GM12878 (cell line): Measurements from ENCODE around the gene SLC35A4. TPM values are rescaled to one million over a fixed set of nuclear protein-coding genes. Genes with fewer than 3 reads are reported as not detected.

Source experiments
- ATAC-seq: fragments of 200-7000 bp; cut with Tn5 transposase; 3 replicates; pipeline ENCODE4 v1.9.1; 2020; ENCODE audit warnings: mild to moderate bottlenecking, moderate library complexity
- BruUV-seq: library from RNA; stranded (reverse); fragments of 400-500 nt; replicated peaks from 2 replicates; lab custom pipeline; 2021; lab: Mats Ljungman, UMichigan
- CTCF ChIA-PET: fragments of 300-600 bp; sonication (Branson Sonifier 250); formaldehyde crosslinking; extraction: SDS; loops from one replicate; lab custom pipeline; 2021; ENCODE audit warnings: inconsistent platforms; lab: Yijun Ruan, JAX
- POLR2A ChIA-PET: fragments of 350-600 bp; formaldehyde crosslinking; extraction: SDS; loops from one replicate; lab custom pipeline; 2021; ENCODE audit warnings: inconsistent platforms; lab: Charles Lee
- RAD21 ChIA-PET: fragments of 300-600 bp; sonication (Branson Sonifier 250); formaldehyde crosslinking; loops from one replicate; lab custom pipeline; 2023; ENCODE audit warnings: antibody characterized with exemption; ENCODE audit not compliant: unreplicated experiment; lab: Charles Lee
- SMC1A ChIA-PET: fragments of 300-600 bp; sonication (Branson Sonifier 250); formaldehyde crosslinking; loops from one replicate; lab custom pipeline; 2023; ENCODE audit not compliant: unreplicated experiment, uncharacterized antibody; lab: Charles Lee
- DNase-seq: peaks from one replicate; pipeline ENCODE4 v3.0.0-alpha.2; 2011; ENCODE audit warnings: low read depth, low spot score
- FAIRE-seq: peaks from 3 replicates; lab custom pipeline; 2011; peaks lifted over from hg19 to GRCh38; lab: Jason Lieb, UNC
- H2AFZ ChIP-seq: 2 replicates; pipeline ENCODE4 v1.6.0; 2011; ENCODE audit warnings: low read depth, low read length, control low read depth; ENCODE audit not compliant: control insufficient read depth
- H3K27ac ChIP-seq: 2 replicates; pipeline ENCODE4 v1.5.1; 2011; ENCODE audit warnings: control low read depth; ENCODE audit not compliant: control insufficient read depth, insufficient read depth
- H3K27me3 ChIP-seq, 2 experiments: replicated peaks in 1 of 2; 2 replicates each; pipeline versions ENCODE4 v1.6.0 to v1.6.1; 2011; ENCODE audit warnings: low read length in 1 of 2; ENCODE audit not compliant: control insufficient read depth in 2 of 2, insufficient read depth in 2 of 2
- H3K36me3 ChIP-seq, 2 experiments: 2 replicates each; pipeline ENCODE4 v1.5.1; 2011; ENCODE audit warnings: low read length in 1 of 2; ENCODE audit not compliant: control insufficient read depth in 2 of 2, insufficient read depth in 2 of 2
- H3K4me1 ChIP-seq: 2 replicates; pipeline ENCODE4 v1.6.1; 2011; ENCODE audit warnings: mild to moderate bottlenecking, low read length, moderate library complexity, mixed read lengths; ENCODE audit not compliant: control insufficient read depth, insufficient read depth
- H3K4me2 ChIP-seq: 2 replicates; pipeline ENCODE4 v1.6.0; 2011; ENCODE audit warnings: control low read depth; ENCODE audit not compliant: control insufficient read depth, insufficient read depth
- H3K4me3 ChIP-seq: fragments of 200-600 bp; sonication (generic); 2 replicates; pipeline ENCODE4 v1.5.1; 2016
- H3K79me2 ChIP-seq: 2 replicates; pipeline ENCODE4 v1.6.0; 2011; ENCODE audit warnings: low read length; ENCODE audit not compliant: control insufficient read depth, insufficient read depth
- H3K9ac ChIP-seq: 2 replicates; pipeline ENCODE4 v1.8.0; 2011; ENCODE audit warnings: low read length, control low read depth, mixed read lengths; ENCODE audit not compliant: control insufficient read depth, insufficient read depth
- H3K9me3 ChIP-seq: replicated peaks from 3 replicates; pipeline ENCODE4 v1.5.1; 2011; ENCODE audit warnings: mild to moderate bottlenecking, low read length; ENCODE audit not compliant: control insufficient read depth, insufficient read depth
- H4K20me1 ChIP-seq: 2 replicates; pipeline ENCODE4 v1.6.0; 2011; ENCODE audit not compliant: control insufficient read depth, insufficient read depth
- ESRRA ChIP-seq: IDR thresholded peaks from 2 replicates; pipeline ENCODE4 v1.6.1; 2012; ENCODE audit warnings: mild to moderate bottlenecking, low read length, improper control_type of control experiment
- NBN ChIP-seq: fragments of 450-650 bp; IDR thresholded peaks from 2 replicates; pipeline ENCODE4 v1.6.1; 2016
- RELA ChIP-seq: fragments of 450-650 bp; IDR thresholded peaks from 2 replicates; pipeline ENCODE4 v1.8.0; 2014; ENCODE audit warnings: borderline replicate concordance; ENCODE audit not compliant: partially characterized antibody
- WGBS: methylation state at CpG from one replicate; pipeline ENCODE4 v1.1.6; 2016; ENCODE audit warnings: low lambda C conversion rate; ENCODE audit not compliant: insufficient replicate concordance, insufficient coverage; ENCODE audit errors: missing lambda C conversion rate; 5-methylcytosine and 5-hydroxymethylcytosine counted together
- in situ Hi-C: fragments of 300-500 bp; cut with MboI; formaldehyde crosslinking; loops from 9 replicates; pipeline ENCODE4 v1.14.3; 2018; ENCODE audit warnings: mixed read lengths
- intact Hi-C: fragments of 100-400 bp; cut with micrococcal nuclease; formaldehyde crosslinking; loops from one replicate; pipeline ENCODE4 v1.14.2; 2022; ENCODE audit not compliant: unreplicated experiment
- polyA plus RNA-seq, 11 experiments: library from polyadenylated mRNA; depleted of rRNA in 4 of 11; unstranded in 6 of 11; stranded (reverse) in 5 of 11; fragments of >200 nt; fragmentation: Nextera tagmentation in 4 of 11; fragmentation: Illumina TruSeq in 1 of 11; extraction: Ambion mirVana in 4 of 11; extraction: Trizol in 1 of 11; gene quantifications; 1 replicate in 1 of 11; 2 replicates in 10 of 11; pipeline versions ENCODE4 v1.2.1 to v1.2.3, GENCODE V29; 2011 to 2016; ENCODE audit warnings: inconsistent platforms in 2 of 11, missing spikeins in 2 of 11, low read depth in 1 of 11
- total RNA-seq, 4 experiments: library from RNA; depleted of rRNA in 3 of 4; stranded (reverse); fragments of >200 nt in 3 of 4; fragmentation: Illumina TruSeq in 1 of 4; extraction: Trizol in 1 of 4; gene quantifications; 2 replicates each; pipeline versions ENCODE4 v1.2.1 to v1.2.3, GENCODE V29; 2013 to 2021
- TF ChIP-seq, protein P1 (sequence below): fragments of 450-650 bp; IDR thresholded peaks from 2 replicates; pipeline ENCODE4 v1.6.1; 2016; ENCODE audit warnings: mild to moderate bottlenecking, moderate library complexity, borderline replicate concordance

Gene SLC35A4
- total and polyA plus RNA-seq, 10 of the 15 experiments (the other 5 are each of a cell fraction or from before 2014, with no cell fraction given), result 23.8 to 167 (median 114) TPM

GRCh38 chr5:140570058-140570457 lies 5.4 kb downstream of the SLC35A4 start (continued):
- no peak for TF ChIP-seq RELA
- TF ChIP-seq NBN, result no peak
- TF ChIP-seq, protein P1, sequence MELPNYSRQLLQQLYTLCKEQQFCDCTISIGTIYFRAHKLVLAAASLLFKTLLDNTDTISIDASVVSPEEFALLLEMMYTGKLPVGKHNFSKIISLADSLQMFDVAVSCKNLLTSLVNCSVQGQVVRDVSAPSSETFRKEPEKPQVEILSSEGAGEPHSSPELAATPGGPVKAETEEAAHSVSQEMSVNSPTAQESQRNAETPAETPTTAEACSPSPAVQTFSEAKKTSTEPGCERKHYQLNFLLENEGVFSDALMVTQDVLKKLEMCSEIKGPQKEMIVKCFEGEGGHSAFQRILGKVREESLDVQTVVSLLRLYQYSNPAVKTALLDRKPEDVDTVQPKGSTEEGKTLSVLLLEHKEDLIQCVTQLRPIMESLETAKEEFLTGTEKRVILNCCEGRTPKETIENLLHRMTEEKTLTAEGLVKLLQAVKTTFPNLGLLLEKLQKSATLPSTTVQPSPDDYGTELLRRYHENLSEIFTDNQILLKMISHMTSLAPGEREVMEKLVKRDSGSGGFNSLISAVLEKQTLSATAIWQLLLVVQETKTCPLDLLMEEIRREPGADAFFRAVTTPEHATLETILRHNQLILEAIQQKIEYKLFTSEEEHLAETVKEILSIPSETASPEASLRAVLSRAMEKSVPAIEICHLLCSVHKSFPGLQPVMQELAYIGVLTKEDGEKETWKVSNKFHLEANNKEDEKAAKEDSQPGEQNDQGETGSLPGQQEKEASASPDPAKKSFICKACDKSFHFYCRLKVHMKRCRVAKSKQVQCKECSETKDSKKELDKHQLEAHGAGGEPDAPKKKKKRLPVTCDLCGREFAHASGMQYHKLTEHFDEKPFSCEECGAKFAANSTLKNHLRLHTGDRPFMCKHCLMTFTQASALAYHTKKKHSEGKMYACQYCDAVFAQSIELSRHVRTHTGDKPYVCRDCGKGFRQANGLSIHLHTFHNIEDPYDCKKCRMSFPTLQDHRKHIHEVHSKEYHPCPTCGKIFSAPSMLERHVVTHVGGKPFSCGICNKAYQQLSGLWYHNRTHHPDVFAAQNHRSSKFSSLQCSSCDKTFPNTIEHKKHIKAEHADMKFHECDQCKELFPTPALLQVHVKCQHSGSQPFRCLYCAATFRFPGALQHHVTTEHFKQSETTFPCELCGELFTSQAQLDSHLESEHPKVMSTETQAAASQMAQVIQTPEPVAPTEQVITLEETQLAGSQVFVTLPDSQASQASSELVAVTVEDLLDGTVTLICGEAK, result no peak

GRCh38 chr5:140570488-140570887 lies 5.9 kb downstream of the SLC35A4 start:
- in situ Hi-C loops (no loop called here), intact Hi-C loops (no loop called here)
- no peak overlapping the region for H3K4me3 ChIP-seq
- FAIRE-seq (no peak), ATAC-seq (no peak), DNase-seq (no peak)
- RAD21 ChIA-PET, result interaction anchor here (1.3 to 2.4 kb wide), 2 partner anchors 13 to 17 kb away, joined by 7 read pairs; partner anchors contain the start of gene SRA1
- peaks cover 6 to 8% of the 10 kb centered on the region in 2 experiments; a peak in 3 of 4 replicates for H3K36me3 ChIP-seq
- peaks cover 41% of the 10 kb centered on the region for H3K4me1 ChIP-seq
- H2AFZ ChIP-seq, result no peak overlapping the region
- H4K20me1 ChIP-seq, result no peaks in the 10 kb centered on the region
- H3K9me3 ChIP-seq, result no peaks in the 10 kb centered on the region
- no peak overlapping the region for H3K9ac ChIP-seq
- no peak overlapping the region for H3K4me2 ChIP-seq
- POLR2A ChIA-PET, result interaction anchor here (0.5 to 3.4 kb wide), 3 partner anchors 12 to 482 kb away, joined by 4 to 22 read pairs (median 7); partner anchors contain the start of gene SRA1
- no peak for TF ChIP-seq ESRRA
- BruUV-seq, result no TSS peak
- H3K79me2 ChIP-seq, result peaks cover 27% of the 10 kb centered on the region
- CTCF ChIA-PET, result interaction anchor here (1.3 to 1.8 kb wide), 2 partner anchors 64 to 68 kb away, joined by 4 to 10 read pairs; no protein-coding TSS in a partner anchor
- WGBS, result 100% methylated on average over 1 of the region's 1 CpG
- SMC1A ChIA-PET, result interaction anchor here (0.7 to 2.5 kb wide), 4 partner anchors 16 to 197 kb away, joined by 3 to 9 read pairs (median 4); partner anchors contain the start of gene EIF4EBP3
- H3K27me3 ChIP-seq, result no peaks in the 10 kb centered on the region
- no peak overlapping the region for H3K27ac ChIP-seq
